ENCODE measurements around the gene DOCK6.
A peak's percentile ranks its signal among the peaks of the same experiment; 100 is the strongest.

DOCK6 gene

GRCh38 chr19:11196406-11197287, 65.7 kb downstream of the DOCK6 start (continued):
- TF ChIP-seq ZBTB21 (tag by site-specific recombination; IDR thresholded peaks at IDR 0.05) (no peak), SP2 (tag by site-specific recombination; IDR thresholded peaks at IDR 0.05) (peak; percentile 38), EGR2 (tag by site-specific recombination; IDR thresholded peaks at IDR 0.05; ENCODE audit: low read depth) (peak; percentile 40), ZNF530 (tag by site-specific recombination; IDR thresholded peaks at IDR 0.05; ENCODE audit: low read depth) (no peak), ZNF501 (tag by site-specific recombination; IDR thresholded peaks at IDR 0.05) (no peak), ZNF529 (tag by site-specific recombination; IDR thresholded peaks at IDR 0.05; ENCODE audit: insufficient replicate concordance) (no peak), ZNF48 (tag by site-specific recombination; IDR thresholded peaks at IDR 0.05) (no peak), ZFHX2 (tag by site-specific recombination; conservative IDR thresholded peaks at IDR 0.05) (peak; percentile 40), ZNF146 (tag by site-specific recombination; IDR thresholded peaks at IDR 0.05) (0 out of 2 replicates have a peak, but pooled peaks have one; percentile 12), GLI4 (tag by site-specific recombination; IDR thresholded peaks at IDR 0.05) (0 out of 2 replicates have a peak, but pooled peaks have one; percentile 58), ZNF610 (tag by site-specific recombination; IDR thresholded peaks at IDR 0.05; ENCODE audit: borderline replicate concordance) (peak; percentile 84; the same call in 1 of the 2 replicates), ZBTB17 (tag by site-specific recombination; IDR thresholded peaks at IDR 0.05) (peak; percentile 51), ZNF629 (tag by site-specific recombination; IDR thresholded peaks at IDR 0.05) (peak; percentile 5; the same call in 1 of the 2 replicates), PATZ1 (tag by site-specific recombination; IDR thresholded peaks at IDR 0.05) (peak; percentile 76), ZBTB7A (tag by site-specific recombination; IDR thresholded peaks at IDR 0.05; ENCODE audit: low read depth) (peak; percentile 91), ZNF366 (tag by site-specific recombination; conservative IDR thresholded peaks at IDR 0.05) (0 out of 2 replicates have a peak, but pooled peaks have one; percentile 14), KLF9 (tag by site-specific recombination; IDR thresholded peaks at IDR 0.05; ENCODE audit: low read depth) (0 out of 2 replicates have a peak, but pooled peaks have one; percentile 31)

- Histone ChIP-seq H3K27ac (ENCODE audit: extremely low read depth, low read depth, low read length) (no peak overlapping the region), H3K36me3 (ENCODE audit: control insufficient read depth in 2 of 2, insufficient read depth in 1 of 2, low read length in 2 of 2) (peaks cover 3 to 34% of the 10 kb centered on the region in 2 experiments; a peak in 2 of 3 replicates)
- CTCF ChIA-PET: no interaction called here
- TF ChIP-seq YY2 (tag by site-specific recombination; IDR thresholded peaks at IDR 0.05): no peak
- TF ChIP-seq ZNF624 (tag by site-specific recombination; IDR thresholded peaks at IDR 0.05): no peak
- TF ChIP-seq ZNF26 (tag by site-specific recombination; IDR thresholded peaks at IDR 0.05): no peak
- TF ChIP-seq ZEB2 (tag by site-specific recombination; IDR thresholded peaks at IDR 0.05): no peak
- no peak for TF ChIP-seq ZNF423 (tag by site-specific recombination; IDR thresholded peaks at IDR 0.05)
- no peak for TF ChIP-seq ZNF549 (tag by site-specific recombination; IDR thresholded peaks at IDR 0.05)
- TF ChIP-seq ZNF623 (tag by site-specific recombination; IDR thresholded peaks at IDR 0.05): no peak
- no peak for TF ChIP-seq ZFP41 (tag by site-specific recombination; IDR thresholded peaks at IDR 0.05; ENCODE audit: borderline replicate concordance)
- TF ChIP-seq ZNF112 (tag by site-specific recombination; IDR thresholded peaks at IDR 0.05): no peak
- TF ChIP-seq, protein P1, sequence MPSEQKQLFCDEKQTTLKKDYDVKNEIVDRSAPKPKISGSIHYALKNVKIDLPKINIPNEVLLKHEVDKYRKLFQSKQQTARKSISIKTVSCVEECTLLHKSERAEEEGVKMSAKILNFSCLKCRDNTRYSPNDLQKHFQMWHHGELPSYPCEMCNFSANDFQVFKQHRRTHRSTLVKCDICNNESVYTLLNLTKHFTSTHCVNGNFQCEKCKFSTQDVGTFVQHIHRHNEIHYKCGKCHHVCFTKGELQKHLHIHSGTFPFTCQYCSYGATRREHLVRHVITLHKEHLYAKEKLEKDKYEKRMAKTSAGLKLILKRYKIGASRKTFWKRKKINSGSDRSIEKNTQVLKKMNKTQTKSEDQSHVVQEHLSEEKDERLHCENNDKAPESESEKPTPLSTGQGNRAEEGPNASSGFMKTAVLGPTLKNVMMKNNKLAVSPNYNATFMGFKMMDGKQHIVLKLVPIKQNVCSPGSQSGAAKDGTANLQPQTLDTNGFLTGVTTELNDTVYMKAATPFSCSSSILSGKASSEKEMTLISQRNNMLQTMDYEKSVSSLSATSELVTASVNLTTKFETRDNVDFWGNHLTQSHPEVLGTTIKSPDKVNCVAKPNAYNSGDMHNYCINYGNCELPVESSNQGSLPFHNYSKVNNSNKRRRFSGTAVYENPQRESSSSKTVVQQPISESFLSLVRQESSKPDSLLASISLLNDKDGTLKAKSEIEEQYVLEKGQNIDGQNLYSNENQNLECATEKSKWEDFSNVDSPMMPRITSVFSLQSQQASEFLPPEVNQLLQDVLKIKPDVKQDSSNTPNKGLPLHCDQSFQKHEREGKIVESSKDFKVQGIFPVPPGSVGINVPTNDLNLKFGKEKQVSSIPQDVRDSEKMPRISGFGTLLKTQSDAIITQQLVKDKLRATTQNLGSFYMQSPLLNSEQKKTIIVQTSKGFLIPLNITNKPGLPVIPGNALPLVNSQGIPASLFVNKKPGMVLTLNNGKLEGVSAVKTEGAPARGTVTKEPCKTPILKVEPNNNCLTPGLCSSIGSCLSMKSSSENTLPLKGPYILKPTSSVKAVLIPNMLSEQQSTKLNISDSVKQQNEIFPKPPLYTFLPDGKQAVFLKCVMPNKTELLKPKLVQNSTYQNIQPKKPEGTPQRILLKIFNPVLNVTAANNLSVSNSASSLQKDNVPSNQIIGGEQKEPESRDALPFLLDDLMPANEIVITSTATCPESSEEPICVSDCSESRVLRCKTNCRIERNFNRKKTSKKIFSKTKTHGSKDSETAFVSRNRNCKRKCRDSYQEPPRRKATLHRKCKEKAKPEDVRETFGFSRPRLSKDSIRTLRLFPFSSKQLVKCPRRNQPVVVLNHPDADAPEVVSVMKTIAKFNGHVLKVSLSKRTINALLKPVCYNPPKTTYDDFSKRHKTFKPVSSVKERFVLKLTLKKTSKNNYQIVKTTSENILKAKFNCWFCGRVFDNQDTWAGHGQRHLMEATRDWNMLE (tag by site-specific recombination; conservative IDR thresholded peaks at IDR 0.05; ENCODE audit: low read depth): no peak
- no peak for TF ChIP-seq ZNF24 (tag by site-specific recombination; IDR thresholded peaks at IDR 0.05)
- no peak for TF ChIP-seq MYNN (tag by site-specific recombination; IDR thresholded peaks at IDR 0.05; ENCODE audit: borderline replicate concordance)
- no peak for TF ChIP-seq ZNF311 (tag by site-specific recombination; IDR thresholded peaks at IDR 0.05; ENCODE audit: borderline replicate concordance)
Observed at GRCh38 chr19:11195681-11196080, 66.6 kb downstream of the DOCK6 start.

More at GRCh38 chr19:11195681-11196080, 66.6 kb downstream of the DOCK6 start:
- POLR2A ChIA-PET: interaction anchor here (0.6 kb wide), 1 partner anchor 78 kb away, joined by 5 read pairs; no protein-coding TSS in a partner anchor
- H3K4me3 ChIP-seq (ENCODE audit: low read depth, low read length): no peak overlapping the region
- H3K4me1 ChIP-seq (ENCODE audit: control insufficient read depth, insufficient read depth, low read length): no peaks in the 10 kb centered on the region
- no peaks in the 10 kb centered on the region for H3K9me3 ChIP-seq (ENCODE audit: control insufficient read depth, insufficient read depth, low read depth, low read length)
